GM19023 (cell line): ENCODE measurements around the gene DNAH3.
"Not testable (repeated sequence)": the region's sequence is repeated elsewhere in the genome, so short reads cannot be mapped to it uniquely, and the experiment has no call there.

ENCODE experiments used
- ATAC-seq: cut with Tn5 transposase; IDR thresholded peaks from one replicate; pipeline ENCODE4 v1.9.1; 2021; ENCODE audit warnings: mild to moderate bottlenecking, moderate library complexity; ENCODE audit not compliant: unreplicated experiment

Gene DNAH3

DNA sequence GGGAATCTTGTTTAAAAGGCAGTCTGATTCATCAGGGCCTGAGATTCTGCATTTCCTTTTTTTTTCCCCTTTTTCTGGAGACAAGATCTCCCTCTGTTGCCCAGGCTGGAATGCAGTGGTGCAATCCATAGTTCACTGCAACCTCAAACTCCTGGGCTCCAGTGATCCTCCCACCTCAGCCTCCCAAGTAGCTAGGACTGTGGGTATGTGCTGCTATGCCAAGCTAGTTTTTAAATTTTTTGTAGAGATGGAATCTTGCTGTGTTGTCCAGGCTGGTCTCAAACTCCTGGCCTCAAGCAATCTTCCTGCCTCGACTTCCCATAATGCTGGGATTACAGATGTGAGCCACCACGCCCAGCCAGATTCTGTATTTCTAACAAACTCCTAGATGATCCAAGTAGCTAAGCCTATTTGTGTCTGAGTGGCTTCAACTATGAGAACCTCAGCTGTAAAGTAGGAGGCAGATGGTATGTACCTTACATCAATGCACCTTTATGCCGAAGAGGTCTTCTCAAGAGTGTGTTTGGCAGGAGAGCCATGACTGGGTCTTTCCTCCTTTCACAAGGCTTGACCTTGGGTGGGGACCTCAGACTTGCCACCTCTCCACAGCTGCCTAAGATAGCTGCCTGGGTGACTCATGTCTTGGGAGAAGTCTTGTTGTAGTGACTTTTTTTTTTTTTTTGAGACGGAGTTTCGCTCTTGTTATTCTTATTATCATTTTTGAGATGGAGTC lies 18.8 kb upstream of the DNAH3 start:
- ATAC-seq: no peak

- ATAC-seq: no peak
These were observed 17.4 kb upstream of the DNAH3 start for GRCh38 chr16:21167929-21168602.

GRCh38 chr16:21167360-21167759 lies 16.7 kb upstream of the DNAH3 start:
- no peak for ATAC-seq

DNA sequence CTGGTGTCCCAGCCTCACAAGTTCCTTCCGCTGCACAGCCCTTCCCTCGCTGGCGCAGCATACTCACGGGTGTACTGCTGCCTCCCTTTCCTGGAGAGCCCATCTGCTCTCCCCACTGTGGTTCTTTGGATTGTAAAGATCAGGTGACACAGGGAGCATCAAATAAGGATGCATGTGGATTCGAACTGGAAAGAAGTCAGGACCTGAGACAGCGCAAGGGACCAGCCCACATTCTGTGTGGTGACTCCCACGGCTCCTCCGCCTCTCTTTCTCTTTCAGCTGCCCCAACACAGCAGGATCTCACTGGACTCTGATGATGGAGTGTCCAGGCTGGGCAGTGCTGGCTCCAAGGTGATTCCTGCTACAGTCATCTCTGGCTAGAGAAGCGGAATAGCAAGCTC lies 15.9 kb upstream of the DNAH3 start:
- ATAC-seq: no peak

DNA sequence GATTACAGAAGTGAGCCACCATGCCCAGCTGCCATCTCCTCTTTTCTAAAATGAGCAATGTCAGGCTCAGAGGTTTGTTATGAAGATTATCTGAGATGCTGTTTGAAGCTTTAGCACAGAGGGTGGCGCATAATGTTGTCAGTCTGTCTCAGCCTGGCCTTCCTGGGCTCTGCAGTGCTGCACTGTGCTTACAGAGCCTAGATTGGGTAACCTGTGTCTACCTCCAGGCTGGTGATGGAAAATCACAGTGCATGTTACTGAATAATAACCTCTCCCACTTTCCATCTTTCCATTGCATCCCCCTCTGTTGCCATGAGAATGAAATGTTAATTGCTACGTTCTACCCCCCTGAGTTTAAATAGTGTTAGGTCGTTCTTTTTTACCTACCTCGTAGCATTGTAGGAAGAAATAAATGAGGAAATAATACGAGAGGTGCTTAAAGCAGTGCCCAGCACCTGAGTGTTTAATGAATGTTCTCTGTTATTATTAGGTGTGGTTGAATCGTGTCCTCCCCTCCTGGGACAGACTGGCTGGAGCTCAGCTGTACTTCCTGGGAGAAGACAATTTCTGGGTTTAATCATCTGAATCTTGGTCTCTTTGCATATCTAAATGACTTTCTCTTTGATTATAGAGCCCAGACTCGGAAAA lies 14.0 kb upstream of the DNAH3 start:
- ATAC-seq: no peak

DNA sequence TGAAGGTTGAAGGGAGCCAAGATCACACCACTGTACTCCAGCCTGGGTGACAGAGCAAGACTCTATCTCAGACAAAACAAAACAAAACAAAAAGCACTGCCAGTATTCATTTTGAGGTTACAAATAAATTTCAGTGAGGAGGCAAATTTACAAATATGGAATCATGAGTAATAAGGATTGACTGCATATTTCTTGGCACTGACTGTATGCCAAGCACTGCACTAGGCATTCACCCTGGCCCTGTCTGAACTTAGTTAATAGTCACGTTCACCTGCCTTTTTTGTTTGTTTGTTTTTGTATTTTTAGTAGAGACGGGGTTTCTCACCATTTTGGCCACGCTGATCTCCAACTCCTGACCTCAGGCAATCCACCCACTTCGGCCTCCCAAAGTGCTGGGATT lies 12.9 kb upstream of the DNAH3 start:
- no peak for ATAC-seq

- ATAC-seq: no peak
These were observed 12.1 kb upstream of the DNAH3 start for GRCh38 chr16:21162661-21163151.

DNA sequence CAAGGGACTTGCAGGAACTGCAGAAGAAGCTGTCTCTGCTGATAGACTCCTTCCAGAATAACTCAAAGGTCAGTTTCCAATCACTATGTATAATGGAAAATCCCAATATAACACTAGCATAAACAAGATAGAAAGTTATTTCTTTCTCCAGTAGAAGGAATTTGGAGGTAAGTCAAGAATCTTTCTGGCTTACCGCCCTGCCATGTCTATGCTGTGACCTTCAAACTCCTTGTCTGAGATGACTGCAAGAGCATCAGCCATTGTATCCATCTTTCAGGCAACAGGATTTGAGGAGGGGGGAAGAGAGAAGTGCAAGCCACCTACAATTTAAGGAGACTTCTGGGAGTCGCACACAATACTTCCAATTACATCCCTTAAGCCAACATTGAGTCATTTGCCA lies 10.6 kb upstream of the DNAH3 start:
- ATAC-seq: no peak

DNA sequence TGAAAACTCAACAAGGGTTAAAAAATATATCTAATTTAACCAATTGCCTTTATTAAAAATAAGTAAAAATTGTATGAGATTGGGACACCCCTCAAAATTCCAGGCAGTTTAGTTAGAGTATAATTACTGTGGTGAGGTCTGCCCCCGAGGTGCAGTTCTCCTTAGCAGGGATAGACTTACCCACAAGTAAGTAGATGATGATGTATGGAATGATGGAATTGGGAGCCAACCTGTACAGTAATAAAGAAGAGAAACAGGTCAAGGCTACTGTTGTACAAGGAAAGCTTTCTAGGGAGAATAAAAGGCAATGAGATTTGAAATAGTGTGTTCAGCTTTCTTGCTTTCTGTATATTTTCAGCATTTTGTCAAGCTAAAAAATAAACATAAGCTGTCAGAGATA lies 9.6 kb upstream of the DNAH3 start:
- ATAC-seq: no peak

- ATAC-seq: no peak
These were observed 8.8 kb upstream of the DNAH3 start for GRCh38 chr16:21159281-21159951.

DNA sequence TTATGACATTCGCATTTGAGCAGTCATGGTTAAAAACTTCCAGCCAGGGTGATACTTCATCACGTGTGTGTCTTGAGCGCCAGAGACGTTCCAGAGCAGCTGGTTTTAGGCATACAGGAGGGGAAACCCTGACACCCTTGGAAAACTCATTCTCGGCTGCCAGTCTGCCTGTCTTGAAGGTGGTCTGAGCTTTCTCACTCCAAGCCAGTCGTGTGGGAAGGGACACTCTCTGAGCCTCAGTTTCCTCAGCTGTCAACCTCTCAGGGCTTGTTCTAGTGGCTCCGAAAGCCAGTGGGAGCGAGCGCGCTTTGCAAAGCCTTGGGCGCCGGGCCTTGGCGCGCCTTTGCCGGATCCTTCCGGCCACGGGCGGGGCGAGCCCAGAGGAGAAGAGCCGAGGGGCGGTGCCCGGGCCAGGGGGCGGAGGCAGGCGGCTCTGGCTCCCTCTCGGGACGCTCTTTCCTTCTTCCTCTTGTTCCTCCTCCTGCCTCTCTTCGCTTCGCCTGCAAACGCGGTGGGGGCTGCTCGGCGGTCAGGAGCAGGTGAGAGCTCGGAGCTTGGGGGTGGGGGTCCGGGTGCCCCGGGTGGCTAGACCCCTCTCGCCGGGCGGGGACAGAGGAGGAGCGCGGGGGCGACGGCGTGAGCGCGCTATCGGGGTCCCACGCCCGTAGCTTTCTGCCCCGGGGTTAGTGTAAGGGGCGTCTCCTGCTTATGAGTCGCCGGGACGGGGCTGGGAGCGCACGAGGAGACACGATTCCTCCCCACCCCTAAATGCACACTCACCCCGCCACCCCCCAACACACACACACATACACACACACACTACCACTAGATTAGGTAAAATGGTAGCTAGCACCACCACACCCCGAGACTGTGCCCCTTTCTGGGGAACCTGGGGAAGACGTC lies 7.8 kb upstream of the DNAH3 start, which contains the start of gene LDAF1:
Gene LDAF1, plus strand, starts transcription at position 467 of the 903 bp plus-strand sequence. CDS start 2,509 bp downstream, outside the sequence.
- peak; percentile 82 for ATAC-seq

GRCh38 chr16:21157632-21158031 lies 7.0 kb upstream of the DNAH3 start:
- ATAC-seq: no peak

- no peak for ATAC-seq
These were observed 6.3 kb upstream of the DNAH3 start for GRCh38 chr16:21156767-21157467.

- ATAC-seq: not testable (repeated sequence)
These were observed 5.4 kb upstream of the DNAH3 start for GRCh38 chr16:21156011-21156410.

- ATAC-seq: not testable (repeated sequence)
These were observed 2.6 kb upstream of the DNAH3 start for GRCh38 chr16:21153124-21153729.

DNA sequence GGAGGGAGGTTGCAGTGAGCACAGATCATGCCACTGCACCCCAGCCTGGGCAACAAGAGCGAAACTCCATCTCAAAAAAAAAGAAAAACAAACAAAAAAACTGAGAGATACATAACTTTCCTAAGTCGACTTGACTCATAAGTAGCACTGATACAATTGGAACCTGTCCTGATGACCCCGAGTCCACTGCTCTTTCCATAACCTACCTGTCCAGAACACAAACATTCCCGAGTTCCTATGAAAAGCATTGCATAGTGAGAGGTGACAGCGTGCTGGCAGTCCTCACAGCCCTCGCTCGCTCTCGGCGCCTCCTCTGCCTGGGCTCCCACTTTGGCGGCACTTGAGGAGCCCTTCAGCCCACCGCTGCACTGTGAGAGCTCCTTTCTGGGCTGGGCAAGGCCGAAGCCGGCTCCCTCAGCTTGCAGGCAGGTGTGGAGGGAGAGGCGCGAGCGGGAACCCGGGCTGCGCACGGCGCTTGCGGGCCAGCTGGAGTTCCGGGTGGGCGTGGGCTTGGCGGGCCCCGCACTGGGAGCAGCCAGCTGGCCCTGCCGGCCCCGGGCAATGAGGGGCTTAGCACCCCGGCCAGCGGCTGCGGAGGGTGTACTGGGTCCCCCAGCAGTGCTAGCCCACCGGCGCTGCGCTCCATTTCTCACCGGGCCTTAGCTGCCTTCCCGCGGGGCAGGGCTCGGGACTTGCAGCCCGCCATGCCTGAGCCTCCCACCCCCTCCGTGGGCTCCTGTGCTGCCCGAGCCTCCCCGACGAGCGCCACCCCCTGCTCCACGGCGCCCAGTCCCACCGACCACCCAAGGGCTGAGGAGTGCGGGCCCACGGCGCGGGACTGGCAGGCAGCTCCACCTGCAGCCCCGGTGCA lies 1.7 kb upstream of the DNAH3 start:
- ATAC-seq: not testable (repeated sequence)

GRCh38 chr16:21145738-21146137 lies 4.9 kb downstream of the DNAH3 start:
- ATAC-seq: no peak

DNA sequence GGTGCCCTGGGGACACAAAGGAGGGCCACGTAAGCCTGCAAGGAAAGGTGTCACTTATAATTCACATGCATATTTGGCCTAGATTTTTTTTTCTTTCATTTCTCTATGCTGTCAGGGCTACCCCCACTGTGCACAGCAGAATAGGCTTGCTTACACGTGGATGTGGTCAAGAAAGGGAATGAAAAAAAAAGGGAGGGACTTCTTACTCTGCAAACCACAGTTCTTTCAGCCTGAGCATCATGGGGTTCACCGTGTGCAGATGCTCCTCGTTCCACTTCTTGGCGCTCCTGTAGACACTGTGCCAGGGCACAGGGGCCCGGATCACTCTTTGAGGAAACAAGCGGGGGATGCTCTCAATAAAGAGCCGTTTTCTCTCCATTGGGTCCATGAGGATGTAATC lies 16.6 kb downstream of the DNAH3 start:
- no peak for ATAC-seq
